ENCODE results near the gene SEC63.

Gene SEC63

GRCh38 chr6:107827541-107827940 lies 130.5 kb downstream of the SEC63 start:
- H3K27me3 ChIP-seq = peaks cover 0 to 30% of the 10 kb centered on the region in 2 donors
- H3K4me1 ChIP-seq = no peaks in the 10 kb centered on the region
- no peak for DNase-seq
- no peak for TF ChIP-seq CTCF (IDR thresholded peaks at IDR 0.05)
- no peak overlapping the region for H3K27ac ChIP-seq
- no peak overlapping the region for H3K4me3 ChIP-seq
- intact Hi-C loops (cut with DNase I; ENCODE audit: low total_unique reads) = no loop called here
- no peaks in the 10 kb centered on the region for H3K9me3 ChIP-seq
- H3K36me3 ChIP-seq = no peaks in the 10 kb centered on the region

GRCh38 chr6:107823047-107823557 lies 134.9 kb downstream of the SEC63 start:
- Histone ChIP-seq H3K9me3 (no peaks in the 10 kb centered on the region), H3K4me3 (no peak overlapping the region), H3K27me3 (peaks cover 0 to 30% of the 10 kb centered on the region in 2 donors), H3K36me3 (no peaks in the 10 kb centered on the region), H3K4me1 (peaks cover 0 to 13% (median 6%) of the 10 kb centered on the region in 4 donors), H3K27ac (no peak overlapping the region)
- no peak for DNase-seq
- intact Hi-C loops (cut with DNase I; ENCODE audit: low total_unique reads) = no loop called here
- no peak for TF ChIP-seq CTCF (IDR thresholded peaks at IDR 0.05)

GRCh38 chr6:107822176-107823046 lies 135.6 kb downstream of the SEC63 start:
- Histone ChIP-seq H3K4me3 (no peak overlapping the region), H3K27ac (no peak overlapping the region), H3K9me3 (no peaks in the 10 kb centered on the region), H3K27me3 (peaks cover 0 to 30% of the 10 kb centered on the region in 2 donors), H3K36me3 (no peaks in the 10 kb centered on the region), H3K4me1 (peaks cover 0 to 13% (median 6%) of the 10 kb centered on the region in 4 donors)
- intact Hi-C loops (cut with DNase I; ENCODE audit: low total_unique reads) = no loop called here
- no peak for DNase-seq
- no peak for TF ChIP-seq CTCF (IDR thresholded peaks at IDR 0.05)

GRCh38 chr6:107821591-107821990 lies 136.4 kb downstream of the SEC63 start:
- TF ChIP-seq CTCF (IDR thresholded peaks at IDR 0.05) = no peak
- DNase-seq = no peak
- Histone ChIP-seq H3K27me3 (peaks cover 0 to 30% of the 10 kb centered on the region in 2 donors), H3K4me1 (peaks cover 0 to 13% (median 6%) of the 10 kb centered on the region in 4 donors), H3K4me3 (no peak overlapping the region), H3K9me3 (no peaks in the 10 kb centered on the region), H3K27ac (no peak overlapping the region), H3K36me3 (no peaks in the 10 kb centered on the region)
- intact Hi-C loops (cut with DNase I; ENCODE audit: low total_unique reads) = no loop called here

- Histone ChIP-seq H3K4me3 (peak overlapping the region; percentile 17 to 26), H3K36me3 (no peaks in the 10 kb centered on the region), H3K9me3 (no peaks in the 10 kb centered on the region), H3K4me1 (peaks cover 0 to 13% (median 6%) of the 10 kb centered on the region in 4 donors), H3K27ac (no peak overlapping the region), H3K27me3 (peaks cover 0 to 23% of the 10 kb centered on the region in 2 donors)
- TF ChIP-seq CTCF (IDR thresholded peaks at IDR 0.05) = no peak
- intact Hi-C loops (cut with DNase I; ENCODE audit: low total_unique reads) = no loop called here
- DNase-seq = no peak
These were observed 137.4 kb downstream of the SEC63 start for GRCh38 chr6:107820338-107821261.

Measured in tibial artery (tissue), 4 donors.